Spleen (tissue), 13 donors: Measurements from ENCODE around the gene FAM156B. TPM values are rescaled to one million over a fixed set of nuclear protein-coding genes. Genes with fewer than 3 reads are reported as not detected.
"Not testable (repeated sequence)": the region's sequence is repeated elsewhere in the genome, so short reads cannot be mapped to it uniquely, and the experiment has no call there.

ENCODE experiments used
- DNase-seq: peaks from one replicate; pipeline ENCODE4 v3.0.0-alpha.2; 2020
- H3K27ac ChIP-seq, 8 donors: fragments of 200-600 bp; sonication (generic) in 7 of 8; 1 replicate in 4 of 8; 2 replicates in 4 of 8; pipeline versions ENCODE4 v1.5.0 to v1.8.0; 2016 to 2021; ENCODE audit warnings: inconsistent platforms in 4 of 8, mild to moderate bottlenecking in 4 of 8, moderate library complexity in 1 of 8
- H3K27me3 ChIP-seq, 7 donors: fragments of 200-600 bp; sonication (generic) in 6 of 7; replicated peaks in 1 of 7; 1 replicate in 4 of 7; 2 replicates in 3 of 7; pipeline versions ENCODE4 v1.5.0 to v1.8.0; 2016 to 2021; ENCODE audit warnings: inconsistent platforms in 3 of 7, mild to moderate bottlenecking in 1 of 7
- H3K36me3 ChIP-seq, 6 donors: fragments of 200-600 bp; sonication (generic) in 5 of 6; 1 replicate in 4 of 6; 2 replicates in 2 of 6; pipeline versions ENCODE4 v1.5.0 to v1.8.0; 2016 to 2021; ENCODE audit warnings: inconsistent platforms in 2 of 6
- H3K4me1 ChIP-seq, 6 donors: fragments of 200-600 bp; sonication (generic) in 5 of 6; 1 replicate in 3 of 6; 2 replicates in 3 of 6; pipeline versions ENCODE4 v1.5.0 to v1.8.0; 2016 to 2021; ENCODE audit warnings: inconsistent platforms in 3 of 6
- H3K4me3 ChIP-seq, 8 donors: fragments of 200-600 bp; sonication (generic) in 7 of 8; 1 replicate in 4 of 8; 2 replicates in 4 of 8; pipeline versions ENCODE4 v1.5.0 to v1.8.0; 2016 to 2021; ENCODE audit warnings: inconsistent platforms in 4 of 8, mild to moderate bottlenecking in 4 of 8, moderate library complexity in 2 of 8
- H3K9me3 ChIP-seq, 8 donors: fragments of 200-600 bp; sonication (generic) in 7 of 8; 1 replicate in 4 of 8; 2 replicates in 4 of 8; pipeline versions ENCODE4 v1.5.0 to v1.8.0; 2016 to 2021; ENCODE audit warnings: inconsistent platforms in 4 of 8
- POLR2A ChIP-seq, 3 donors: fragments of 450-650 bp; IDR thresholded peaks; one replicate each; pipeline ENCODE4 v1.5.1; 2017; ENCODE audit warnings: antibody characterized with exemption in 3 of 3, mild to moderate bottlenecking in 1 of 3
- POLR2AphosphoS5 ChIP-seq, 3 donors: sonication (generic); formaldehyde crosslinking; IDR thresholded peaks; one replicate each; pipeline ENCODE4 v1.5.1; 2017; ENCODE audit warnings: antibody characterized with exemption in 3 of 3
- WGBS, 5 donors: extraction: QIAGEN DNeasy Blood & Tissue Kit in 3 of 5; methylation state at CpG; one replicate each; pipeline versions ENCODE4 v1.1.5 to v1.1.7; 2013 to 2018; 5-methylcytosine and 5-hydroxymethylcytosine counted together
- intact Hi-C: fragments of 100-400 bp; cut with DNase I; formaldehyde crosslinking; loops from one replicate; pipeline ENCODE4 v1.15.0; 2023; ENCODE audit warnings: low total_unique reads
- long read RNA-seq, 2 donors: transcript quantifications; one replicate each; lab custom pipeline, GENCODE V29; 2026
- polyA plus RNA-seq, 3 donors: library from polyadenylated mRNA; stranded (reverse); fragments of 200-250 nt; gene quantifications; one replicate each; pipeline ENCODE4 v1.2.1, GENCODE V29; 2013
- total RNA-seq, 7 donors: library from RNA; depleted of rRNA in 3 of 7; stranded (reverse); fragments of >200 nt in 3 of 7; fragmentation: NEBNext Ultra II Directional in 4 of 7; extraction: Animal tissue kit (Norgen Biotek cat#: 25700) in 4 of 7; gene quantifications; one replicate each; pipeline versions ENCODE4 v1.1.0 to v1.2.1, GENCODE V29; 2016 to 2021
- TF ChIP-seq, protein P1 (sequence below), 11 experiments: fragments of 200-600 bp in 7 of 11; fragments of 450-650 bp in 4 of 11; sonication (generic) in 4 of 11; IDR thresholded peaks in 8 of 11; conservative IDR thresholded peaks in 3 of 11; 1 replicate in 7 of 11; 2 replicates in 4 of 11; pipeline versions ENCODE4 v1.4.0 to v1.8.0; 2016 to 2021; ENCODE audit warnings: antibody characterized with exemption in 11 of 11, inconsistent platforms in 4 of 11, mild to moderate bottlenecking in 1 of 11
- donor health status: healthy with polysubstance abuse.
- donor health status: DM: no; HTN: no; CAD: no; lungs with moderate emphysema.
- donor health status: DM: no; HTN: no; CAD: no.
- donor health status: Bipolar disorder and iron deficiency.
- donor health status: healthy.
- donor health status: DM: no; HTN: no; CAD: no.
- donor health status: DM: yes; HTN: yes; CAD: no.

The FAM156B gene, protein sequence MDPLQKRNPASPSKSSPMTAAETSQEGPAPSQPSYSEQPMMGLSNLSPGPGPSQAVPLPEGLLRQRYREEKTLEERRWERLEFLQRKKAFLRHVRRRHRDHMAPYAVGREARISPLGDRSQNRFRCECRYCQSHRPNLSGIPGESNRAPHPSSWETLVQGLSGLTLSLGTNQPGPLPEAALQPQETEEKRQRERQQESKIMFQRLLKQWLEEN
- total RNA-seq (10 to 100 TPM in 6 of 7 donors, 1 to 10 TPM in 1; 9.5 to 35.6 (median 21.0) TPM), polyA plus RNA-seq (10 to 100 TPM; 32.8 to 90.8 (median 58.7) TPM)
- long read RNA-seq, donor 1, partial matches to known transcripts, result 5 of 11 reads
- long read RNA-seq, donor 1, other reads (novel, unspliced or antisense), result 0 of 11 reads
- long read RNA-seq, donor 2, partial matches to known transcripts, result 0 of 5 reads
- long read RNA-seq, donor 2, other reads (novel, unspliced or antisense), result 0 of 5 reads

DNA sequence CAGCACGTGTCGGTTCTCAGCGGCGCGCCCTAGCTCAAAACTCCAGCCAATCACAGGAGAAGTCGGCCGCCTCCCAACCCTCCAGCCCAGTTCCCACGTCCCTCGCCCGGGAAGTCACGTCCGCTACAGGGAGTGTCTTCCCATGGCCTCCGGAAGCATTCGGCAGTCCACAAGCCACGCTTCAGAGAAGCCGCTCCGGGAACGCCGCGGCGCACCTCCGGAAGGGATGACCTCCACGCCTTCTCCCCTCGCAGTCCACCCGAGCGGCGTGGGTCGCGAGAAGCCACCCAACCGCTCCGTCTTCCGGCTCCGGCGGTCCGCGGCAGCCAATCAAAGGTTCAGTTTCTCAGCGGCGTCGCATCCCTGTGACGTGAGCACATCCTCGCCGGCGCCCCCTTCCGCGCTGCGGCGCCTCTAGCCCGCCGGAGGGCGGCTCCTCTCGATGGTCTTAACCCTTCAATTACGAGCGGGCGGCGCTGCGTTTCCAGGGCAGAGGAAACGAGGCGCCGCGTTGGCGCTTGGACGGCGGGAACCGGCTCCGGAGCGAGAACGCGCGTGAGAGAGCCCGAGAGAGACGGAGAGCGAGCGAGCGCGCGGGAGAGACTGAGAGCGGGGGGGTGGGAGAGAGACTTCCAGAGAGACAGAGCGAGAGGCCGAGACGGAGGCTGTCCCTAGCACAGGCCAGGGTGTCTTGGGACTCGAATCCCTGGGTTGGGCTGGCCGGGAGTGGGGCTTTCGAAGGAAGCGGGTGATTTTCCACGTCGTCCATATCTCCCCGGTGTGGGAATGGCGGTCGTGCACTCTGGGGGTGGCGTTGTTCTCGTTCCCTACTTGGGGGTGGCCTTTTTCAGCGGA lies at the start of gene FAM156B:
TSS of gene FAM156B (plus strand) at position 476 of the 855 bp plus-strand sequence. CDS start 9,896 bp downstream, outside the sequence.
- H3K36me3 ChIP-seq, H3K4me1 ChIP-seq, H3K4me3 ChIP-seq, H3K27ac ChIP-seq, H3K9me3 ChIP-seq, DNase-seq, H3K27me3 ChIP-seq, intact Hi-C loops: not testable (repeated sequence)
- no CpG with 5 or more reads among the region's 92 CpGs for WGBS, 5 donors

GRCh38 chrX:52852110-52852860 lies 44.8 kb upstream of the FAM156B start:
- H3K4me1 ChIP-seq, result no peaks in the 10 kb centered on the region
- no peak overlapping the region for H3K4me3 ChIP-seq
- no peak overlapping the region for H3K27ac ChIP-seq
- peaks cover 0 to 5% (median 0%) of the 10 kb centered on the region in 8 donors for H3K9me3 ChIP-seq
- 76 to 82% (median 78%) methylated on average over 7 to 9 of the region's 9 CpGs for WGBS, 5 donors
- TF ChIP-seq POLR2A (IDR thresholded peaks at IDR 0.05) (no peak), POLR2AphosphoS5 (IDR thresholded peaks at IDR 0.05) (no peak)
- TF ChIP-seq, protein P1, sequence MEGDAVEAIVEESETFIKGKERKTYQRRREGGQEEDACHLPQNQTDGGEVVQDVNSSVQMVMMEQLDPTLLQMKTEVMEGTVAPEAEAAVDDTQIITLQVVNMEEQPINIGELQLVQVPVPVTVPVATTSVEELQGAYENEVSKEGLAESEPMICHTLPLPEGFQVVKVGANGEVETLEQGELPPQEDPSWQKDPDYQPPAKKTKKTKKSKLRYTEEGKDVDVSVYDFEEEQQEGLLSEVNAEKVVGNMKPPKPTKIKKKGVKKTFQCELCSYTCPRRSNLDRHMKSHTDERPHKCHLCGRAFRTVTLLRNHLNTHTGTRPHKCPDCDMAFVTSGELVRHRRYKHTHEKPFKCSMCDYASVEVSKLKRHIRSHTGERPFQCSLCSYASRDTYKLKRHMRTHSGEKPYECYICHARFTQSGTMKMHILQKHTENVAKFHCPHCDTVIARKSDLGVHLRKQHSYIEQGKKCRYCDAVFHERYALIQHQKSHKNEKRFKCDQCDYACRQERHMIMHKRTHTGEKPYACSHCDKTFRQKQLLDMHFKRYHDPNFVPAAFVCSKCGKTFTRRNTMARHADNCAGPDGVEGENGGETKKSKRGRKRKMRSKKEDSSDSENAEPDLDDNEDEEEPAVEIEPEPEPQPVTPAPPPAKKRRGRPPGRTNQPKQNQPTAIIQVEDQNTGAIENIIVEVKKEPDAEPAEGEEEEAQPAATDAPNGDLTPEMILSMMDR (IDR thresholded peaks at IDR 0.05 in 8 of 11, conservative IDR thresholded peaks at IDR 0.05 in 3 of 11), result no peak
- no peaks in the 10 kb centered on the region for H3K36me3 ChIP-seq
- intact Hi-C loops, result no loop called here
- H3K27me3 ChIP-seq, result peaks cover 0 to 48% (median 4%) of the 10 kb centered on the region in 7 donors
- no peak for DNase-seq

DNA sequence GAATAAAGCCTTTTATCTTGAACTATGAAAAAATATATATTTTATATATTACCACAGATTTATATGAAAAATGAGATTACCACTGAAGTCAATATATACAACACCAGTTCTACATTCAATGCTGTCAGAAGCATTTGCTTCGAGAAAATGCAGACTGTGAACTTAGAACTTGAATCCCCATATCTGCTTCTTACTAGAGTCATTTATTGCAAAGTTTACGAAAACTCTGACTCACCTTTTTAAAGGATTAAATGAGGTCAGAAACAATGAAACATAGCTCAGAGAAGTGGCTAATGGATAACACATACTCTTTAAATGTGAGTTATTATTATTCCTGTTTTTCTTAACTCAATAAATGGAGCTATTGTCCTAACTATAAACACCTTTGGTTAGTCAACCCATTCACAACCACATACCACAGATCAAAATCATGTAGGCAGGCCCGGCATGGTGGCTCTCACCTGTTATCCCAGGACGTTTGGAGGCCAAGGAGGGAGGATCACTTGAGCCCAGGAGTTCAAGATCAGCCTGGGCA lies 40.1 kb upstream of the FAM156B start:
- peaks cover 0 to 25% (median 0%) of the 10 kb centered on the region in 7 donors for H3K27me3 ChIP-seq
- H3K4me3 ChIP-seq, DNase-seq, H3K27ac ChIP-seq, H3K36me3 ChIP-seq, H3K9me3 ChIP-seq, H3K4me1 ChIP-seq, intact Hi-C loops: not testable (repeated sequence)
- WGBS, 5 donors, result 50 to 67% (median 62%) methylated on average over 4 of the region's 4 CpGs

DNA sequence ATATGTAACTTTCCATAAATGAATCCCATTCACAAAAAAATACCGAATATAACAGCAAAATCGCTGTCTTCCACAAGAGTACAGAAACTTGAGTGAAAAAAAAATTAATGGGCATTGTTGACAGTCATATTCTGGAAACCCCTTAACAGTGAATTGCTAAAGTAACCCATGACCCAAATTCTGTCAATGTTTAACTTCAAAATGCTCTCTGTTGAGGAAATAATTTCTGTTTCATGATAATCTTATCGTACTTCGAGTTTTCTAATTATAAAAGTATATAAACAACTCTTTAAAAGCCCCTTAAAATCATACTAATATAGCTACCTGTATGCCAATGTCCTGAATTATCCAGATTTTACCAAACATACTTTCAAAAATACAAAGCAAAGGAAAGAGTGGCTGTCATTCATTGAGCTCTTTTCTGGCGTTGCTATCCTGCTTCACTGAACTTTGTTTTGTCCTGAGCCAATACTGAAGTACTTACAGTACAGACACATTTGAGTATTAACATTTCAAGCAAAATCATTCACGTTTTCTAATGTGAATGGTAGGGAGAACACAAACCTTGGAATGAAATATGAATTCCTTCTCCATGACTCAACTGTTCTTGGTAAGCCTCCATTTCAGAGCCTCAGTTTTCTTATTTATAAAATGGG lies 31.7 kb upstream of the FAM156B start:
- DNase-seq, result no peak
- Histone ChIP-seq H3K9me3 (no peaks in the 10 kb centered on the region), H3K4me1 (no peaks in the 10 kb centered on the region), H3K27ac (no peak overlapping the region), H3K4me3 (no peak overlapping the region), H3K36me3 (no peaks in the 10 kb centered on the region), H3K27me3 (peaks cover 0 to 16% (median 0%) of the 10 kb centered on the region in 7 donors)
- TF ChIP-seq POLR2AphosphoS5 (IDR thresholded peaks at IDR 0.05) (no peak), POLR2A (IDR thresholded peaks at IDR 0.05) (no peak)
- TF ChIP-seq, protein P1 (IDR thresholded peaks at IDR 0.05 in 8 of 11, conservative IDR thresholded peaks at IDR 0.05 in 3 of 11), result no peak
- WGBS, 5 donors, result 57 to 84% (median 66%) methylated on average over 6 of the region's 6 CpGs
- intact Hi-C loops, result no loop called here
